GM23338 (cell line): ENCODE data around the gene GP5. TPM values are rescaled to one million over a fixed set of nuclear protein-coding genes. Genes with fewer than 3 reads are reported as not detected.

Source experiments
- ATAC-seq: fragments of 200-7000 bp; cut with Tn5 transposase; 3 replicates; pipeline ENCODE4 v1.9.1; 2020
- DNase-seq: peaks from one replicate; pipeline ENCODE4 v3.0.0-alpha.2; 2015; ENCODE audit warnings: low spot score
- H2AFZ ChIP-seq: fragments of 200-600 bp; sonication (generic); 2 replicates; pipeline ENCODE4 v1.8.0; 2016; ENCODE audit warnings: antibody characterized with exemption, mild to moderate bottlenecking, moderate library complexity
- H3F3A ChIP-seq: fragments of 200-600 bp; sonication (generic); replicated peaks from 2 replicates; pipeline ENCODE4 v1.8.0; 2017; ENCODE audit warnings: antibody characterized with exemption, mixed run types, low read depth
- H3K27ac ChIP-seq: fragments of 200-600 bp; sonication (generic); 2 replicates; pipeline ENCODE4 v1.6.1; 2016; ENCODE audit warnings: low read depth
- H3K27me3 ChIP-seq: fragments of 200-600 bp; sonication (generic); 2 replicates; pipeline ENCODE4 v1.8.0; 2016; ENCODE audit warnings: mild to moderate bottlenecking, mixed run types, moderate library complexity; ENCODE audit not compliant: insufficient read depth
- H3K36me3 ChIP-seq: fragments of 200-600 bp; sonication (generic); 2 replicates; pipeline ENCODE4 v1.8.0; 2016; ENCODE audit warnings: mild to moderate bottlenecking; ENCODE audit not compliant: insufficient read depth
- H3K4me1 ChIP-seq: fragments of 200-600 bp; sonication (generic); 2 replicates; pipeline ENCODE4 v1.8.0; 2016; ENCODE audit warnings: mild to moderate bottlenecking, moderate library complexity; ENCODE audit not compliant: insufficient read depth
- H3K4me2 ChIP-seq: fragments of 200-600 bp; sonication (generic); 2 replicates; pipeline ENCODE4 v1.7.1; 2017; ENCODE audit warnings: mixed run types
- H3K4me3 ChIP-seq: fragments of 200-600 bp; sonication (generic); 2 replicates; pipeline ENCODE4 v1.6.1; 2016; ENCODE audit warnings: mixed run types
- H3K79me2 ChIP-seq: fragments of 200-600 bp; sonication (generic); replicated peaks from 2 replicates; pipeline ENCODE4 v1.8.0; 2017; ENCODE audit warnings: mild to moderate bottlenecking; ENCODE audit not compliant: insufficient read depth
- H3K9me2 ChIP-seq: fragments of 200-600 bp; sonication (generic); 2 replicates; pipeline ENCODE4 v1.8.0; 2017; ENCODE audit not compliant: insufficient read depth
- H4K20me1 ChIP-seq: fragments of 200-600 bp; sonication (generic); replicated peaks from 2 replicates; pipeline ENCODE4 v1.8.0; 2017; ENCODE audit warnings: mild to moderate bottlenecking; ENCODE audit not compliant: insufficient read depth
- H3K27ac Mint-ChIP-seq: 2 replicates; pipeline ENCODE4 v1.8.0; 2020; ENCODE audit warnings: inconsistent platforms, mild to moderate bottlenecking, moderate library complexity, mixed read lengths
- H3K27me3 Mint-ChIP-seq: 3 replicates; pipeline ENCODE4 v1.8.0; 2022; ENCODE audit warnings: low read depth, mild to moderate bottlenecking, moderate library complexity, mixed read lengths, inconsistent platforms; ENCODE audit not compliant: insufficient read depth, poor library complexity
- H3K36me3 Mint-ChIP-seq: 3 replicates; pipeline ENCODE4 v1.8.0; 2021; ENCODE audit warnings: low read depth, mild to moderate bottlenecking, inconsistent platforms, moderate library complexity, mixed read lengths
- H3K4me1 Mint-ChIP-seq: 3 replicates; pipeline ENCODE4 v1.8.0; 2020; ENCODE audit warnings: mild to moderate bottlenecking, inconsistent platforms, mixed read lengths
- H3K4me3 Mint-ChIP-seq: 3 replicates; pipeline ENCODE4 v1.8.0; 2021; ENCODE audit warnings: moderate library complexity, mild to moderate bottlenecking, inconsistent platforms, mixed read lengths
- H3K9me3 Mint-ChIP-seq: 3 replicates; pipeline ENCODE4 v1.8.0; 2020; ENCODE audit warnings: moderate library complexity, mild to moderate bottlenecking, inconsistent platforms, mixed read lengths
- CREB1 ChIP-seq: fragments of 250-450 bp; sonication (Bioruptor Pico); IDR thresholded peaks from 2 replicates; pipeline ENCODE4 v1.5.0; 2020; ENCODE audit warnings: low read depth, mild to moderate bottlenecking, moderate library complexity
- CTCF ChIP-seq, 2 experiments: fragments of 200-600 bp in 1 of 2; sonication (generic) in 1 of 2; conservative IDR thresholded peaks; 2 replicates each; pipeline versions ENCODE4 v1.5.1 to v1.6.1; 2016 to 2017; ENCODE audit warnings: antibody characterized with exemption in 2 of 2, low read depth in 2 of 2, mild to moderate bottlenecking in 2 of 2, moderate library complexity in 1 of 2
- ETS1 ChIP-seq: IDR thresholded peaks from 2 replicates; pipeline ENCODE4 v1.6.1; 2016; ENCODE audit warnings: antibody characterized with exemption
- EZH2 ChIP-seq: fragments of 200-600 bp; sonication (generic); IDR thresholded peaks from one replicate; pipeline ENCODE4 v1.8.0; 2017; ENCODE audit warnings: antibody characterized with exemption, mild to moderate bottlenecking, low read depth; ENCODE audit not compliant: unreplicated experiment
- EZH2phosphoT487 ChIP-seq: fragments of 200-600 bp; sonication (generic); IDR thresholded peaks from one replicate; pipeline ENCODE4 v1.8.1; 2018; ENCODE audit warnings: antibody characterized with exemption; ENCODE audit not compliant: unreplicated experiment
- JUNB ChIP-seq: IDR thresholded peaks from one replicate; pipeline ENCODE4 v1.6.1; 2016; ENCODE audit warnings: antibody characterized with exemption; ENCODE audit not compliant: unreplicated experiment
- NANOG ChIP-seq: IDR thresholded peaks from 2 replicates; pipeline ENCODE4 v1.6.1; 2016; ENCODE audit warnings: antibody characterized with exemption, borderline replicate concordance
- POLR2AphosphoS5 ChIP-seq: IDR thresholded peaks from 2 replicates; pipeline ENCODE4 v1.6.1; 2016; ENCODE audit warnings: antibody characterized with exemption, low read depth
- REST ChIP-seq: IDR thresholded peaks from one replicate; pipeline ENCODE4 v1.6.1; 2018; ENCODE audit warnings: antibody characterized with exemption; ENCODE audit not compliant: unreplicated experiment
- STAT1 ChIP-seq: IDR thresholded peaks from one replicate; pipeline ENCODE4 v1.6.1; 2016; ENCODE audit warnings: antibody characterized with exemption; ENCODE audit not compliant: unreplicated experiment
- ZNF114 ChIP-seq: fragments of 250-450 bp; sonication (Bioruptor Pico); IDR thresholded peaks from 2 replicates; pipeline ENCODE4 v1.5.0; 2020; ENCODE audit warnings: mild to moderate bottlenecking, moderate library complexity
- ZNF331 ChIP-seq: fragments of 250-450 bp; sonication (Bioruptor Pico); IDR thresholded peaks from 2 replicates; pipeline ENCODE4 v1.5.0; 2020; ENCODE audit warnings: low read depth, mild to moderate bottlenecking, moderate library complexity
- ZNF462 ChIP-seq: fragments of 250-450 bp; sonication (Bioruptor Pico); IDR thresholded peaks from 2 replicates; pipeline ENCODE4 v1.5.0; 2020; ENCODE audit warnings: mild to moderate bottlenecking, moderate library complexity
- polyA plus RNA-seq: library from polyadenylated mRNA; unstranded; fragments of >200 nt; fragmentation: Nextera tagmentation; extraction: Ambion mirVana; gene quantifications from 2 replicates; pipeline ENCODE4 v1.2.1, GENCODE V29; 2016
- total RNA-seq: library from RNA; depleted of rRNA; stranded (reverse); fragments of >200 nt; shearing (Covaris generic); gene quantifications from 2 replicates; pipeline ENCODE4 v1.2.3, GENCODE V29; 2014

The GP5 gene
- total and polyA plus RNA-seq, 2 experiments from 2014 or later = 0.07 to 0.15 TPM

GRCh38 chr3:194348354-194348753, 50.7 kb downstream of the GP5 start:
- no peak overlapping the region for H3K4me2 ChIP-seq
- peaks cover 4% of the 10 kb centered on the region; the same call in 1 of the 2 replicates for H3K27me3 ChIP-seq
- no peaks in the 10 kb centered on the region for H3K36me3 Mint-ChIP-seq
- no peaks in the 10 kb centered on the region for H3K9me3 Mint-ChIP-seq
- no peaks in the 10 kb centered on the region for H3K9me2 ChIP-seq
- no peak overlapping the region for H2AFZ ChIP-seq
- no peak for TF ChIP-seq EZH2phosphoT487
- no peak for TF ChIP-seq JUNB
- TF ChIP-seq POLR2AphosphoS5 = no peak
- no peak for TF ChIP-seq ETS1
- TF ChIP-seq CTCF (conservative IDR thresholded peaks at IDR 0.05; ENCODE audit: low read depth in 2 of 2) = no peak
- TF ChIP-seq EZH2 = no peak
- no peak for TF ChIP-seq CREB1
- TF ChIP-seq ZNF114 (CRISPR knock-in tag) = no peak
- no peak for TF ChIP-seq ZNF331 (CRISPR knock-in tag)
- TF ChIP-seq REST = no peak
- no peak for TF ChIP-seq STAT1
- no peak for TF ChIP-seq NANOG
- TF ChIP-seq ZNF462 = no peak
- H3K36me3 ChIP-seq = no peaks in the 10 kb centered on the region
- no peaks in the 10 kb centered on the region for H3K4me1 ChIP-seq
- H3K4me3 Mint-ChIP-seq = no peak overlapping the region
- no peak overlapping the region for H3K4me3 ChIP-seq
- no peaks in the 10 kb centered on the region for H3F3A ChIP-seq
- no peaks in the 10 kb centered on the region for H3K79me2 ChIP-seq
- H3K4me1 Mint-ChIP-seq = no peaks in the 10 kb centered on the region; the same call in 2 of the 3 replicates
- no peak overlapping the region for H3K27ac Mint-ChIP-seq
- DNase-seq (no peak), ATAC-seq (no peak)
- H3K27ac ChIP-seq = no peak overlapping the region
- H4K20me1 ChIP-seq = no peaks in the 10 kb centered on the region
- H3K27me3 Mint-ChIP-seq = peaks cover 9% of the 10 kb centered on the region
